Measurements from ENCODE around the gene PNMA8A. TPM values are rescaled to one million over a fixed set of nuclear protein-coding genes. Genes with fewer than 3 reads are reported as not detected.

PNMA8A gene
- 2.6 and 8.1 TPM in 2 replicates for total RNA-seq

GRCh38 chr19:46471116-46471733 lies at the start of gene PNMA8A:
Gene PNMA8A (minus strand): TSS chr19:46471563. CDS start chr19:46471035, 528 bp downstream.

GRCh38 chr19:46495786-46496099 lies 24.4 kb upstream of the PNMA8A start, which contains the start of gene PNMA8B:
Gene PNMA8B (minus strand): TSS chr19:46495867. CDS start chr19:46495465, 402 bp downstream.

GRCh38 chr19:46428239-46429135 lies 42.9 kb downstream of the PNMA8A start, which contains the start of gene PNMA8C:
Gene PNMA8C (minus strand): TSS chr19:46428936. CDS start chr19:46428359, 577 bp downstream.

Other genes starting within 250 kb of the PNMA8A start
- gene IGFL1, start 241.8 kb downstream of the PNMA8A start, total RNA-seq = not detected in 2 replicates
- gene HIF3A, start 174.5 kb downstream of the PNMA8A start, total RNA-seq = 0.11 and 0.39 TPM in 2 replicates
- 35.1 and 44.7 TPM in 2 replicates for gene PPP5C, start 124.5 kb downstream of the PNMA8A start, total RNA-seq
- gene CCDC8, start 58.0 kb downstream of the PNMA8A start, total RNA-seq = 16.8 and 21.6 TPM in 2 replicates
- 0.11 and 0.13 TPM in 2 replicates for gene PNMA8C, start 42.6 kb downstream of the PNMA8A start, total RNA-seq
- gene PNMA8B, start 24.3 kb upstream of the PNMA8A start, total RNA-seq = 1.7 and 1.8 TPM in 2 replicates
- gene CALM3, start 129.8 kb upstream of the PNMA8A start, total RNA-seq = 227 and 258 TPM in 2 replicates
- 3.0 and 4.4 TPM in 2 replicates for gene PTGIR, start 153.5 kb upstream of the PNMA8A start, total RNA-seq
- not detected in 2 replicates for gene GNG8, start 164.6 kb upstream of the PNMA8A start, total RNA-seq
- gene DACT3, start 189.6 kb upstream of the PNMA8A start, total RNA-seq = 2.6 and 2.7 TPM in 2 replicates
- gene PRKD2, start 245.6 kb upstream of the PNMA8A start, total RNA-seq = 10.2 and 11.1 TPM in 2 replicates

All from articular chondrocyte of knee joint (primary cell).